Psoas muscle (tissue), 8 donors: ENCODE results near the gene RNF152. TPM values are rescaled to one million over a fixed set of nuclear protein-coding genes. Genes with fewer than 3 reads are reported as not detected.

Experiments used
- ATAC-seq, 4 donors: fragments of 200-7000 bp; cut with Tn5 transposase; one replicate each; pipeline ENCODE4 v1.9.1; 2020; ENCODE audit warnings: moderate library complexity in 3 of 4, mild to moderate bottlenecking in 2 of 4
- DNase-seq, 2 donors: peaks; one replicate each; pipeline ENCODE4 v3.0.0-alpha.2; 2020
- H3K27ac ChIP-seq: fragments of 200-600 bp; one replicate; pipeline ENCODE4 v1.8.0; 2022
- H3K27me3 ChIP-seq, 3 donors: fragments of 200-600 bp in 1 of 3; one replicate each; pipeline versions ENCODE4 v1.6.1 to v1.8.0; 2013 to 2022; ENCODE audit warnings: low read length in 2 of 3, mild to moderate bottlenecking in 2 of 3, moderate library complexity in 1 of 3; ENCODE audit not compliant: insufficient read depth in 3 of 3
- H3K36me3 ChIP-seq, 2 donors: fragments of 200-600 bp in 1 of 2; one replicate each; pipeline versions ENCODE4 v1.6.1 to v1.8.0; 2013 to 2022; ENCODE audit warnings: low read depth in 1 of 2, mild to moderate bottlenecking in 1 of 2, moderate library complexity in 1 of 2; ENCODE audit not compliant: insufficient read depth in 1 of 2
- H3K4me1 ChIP-seq: fragments of 200-600 bp; one replicate; pipeline ENCODE4 v1.8.0; 2022
- H3K4me3 ChIP-seq: fragments of 200-600 bp; one replicate; pipeline ENCODE4 v1.8.0; 2022; ENCODE audit warnings: mild to moderate bottlenecking
- H3K9me3 ChIP-seq: fragments of 200-600 bp; one replicate; pipeline ENCODE4 v1.8.0; 2022
- CTCF ChIP-seq: fragments of 200-600 bp; IDR thresholded peaks from one replicate; pipeline ENCODE4 v1.8.0; 2022; ENCODE audit warnings: antibody characterized with exemption
- WGBS, 3 donors: extraction: QIAGEN DNeasy Blood & Tissue Kit; methylation state at CpG; one replicate each; pipeline versions ENCODE4 v1.1.6 to v1.1.7; 2013; 5-methylcytosine and 5-hydroxymethylcytosine counted together
- intact Hi-C, 2 donors: fragments of 100-400 bp; cut with DNase I; formaldehyde crosslinking; loops; one replicate each; pipeline versions ENCODE4 v1.11.0 to v1.14.2; 2022
- polyA plus RNA-seq, 3 donors: library from polyadenylated mRNA; stranded (reverse); fragments of 200-250 nt; gene quantifications; one replicate each; pipeline ENCODE4 v1.2.3, GENCODE V29; 2013
- total RNA-seq, 4 donors: library from RNA; stranded (reverse); fragmentation: NEBNext Ultra II Directional in 2 of 4; extraction: Animal tissue kit (Norgen Biotek cat#: 25700) in 2 of 4; gene quantifications; one replicate each; pipeline versions ENCODE4 v1.2.1 to v1.2.4, GENCODE V29; 2021 to 2023
- donor health status: healthy with polysubstance abuse.
- donor health status: DM: no; HTN: no; CAD: no; lungs with moderate emphysema.
- donor health status: Bipolar disorder and iron deficiency.
- donor health status: healthy.
- donor health status: DM: yes; HTN: yes; CAD: no.
- donor health status: DM: no; HTN: no; CAD: no.
- donor health status: DM: no; HTN: no; CAD: no.
- donor health status: DM: yes; HTN: yes; CAD: no.

RNF152 gene
- total and polyA plus RNA-seq, 7 donors: 0.48 to 4.0 (median 2.5) TPM

- 81 to 85% (median 84%) methylated on average over 3 of the region's 3 CpGs for WGBS, 3 donors
- no peak for TF ChIP-seq CTCF
- Histone ChIP-seq H3K27ac (no peak overlapping the region), H3K4me1 (no peaks in the 10 kb centered on the region), H3K36me3 (no peaks in the 10 kb centered on the region), H3K27me3 (no peaks in the 10 kb centered on the region), H3K4me3 (no peak overlapping the region), H3K9me3 (no peaks in the 10 kb centered on the region)
- ATAC-seq (no peak), DNase-seq (no peak)
- intact Hi-C loops: no loop called here
Observed at GRCh38 chr18:61770279-61770678, 122.5 kb downstream of the RNF152 start.

- 88 to 91% (median 91%) methylated on average over 2 of the region's 2 CpGs for WGBS, 3 donors
- DNase-seq: no peak
Observed at GRCh38 chr18:61766266-61766884, 126.4 kb downstream of the RNF152 start.

GRCh38 chr18:61765097-61765496 lies 127.7 kb downstream of the RNF152 start:
- H3K9me3 ChIP-seq: no peaks in the 10 kb centered on the region
- no peak for TF ChIP-seq CTCF
- H3K27ac ChIP-seq: no peak overlapping the region
- no peak overlapping the region for H3K4me3 ChIP-seq
- no peaks in the 10 kb centered on the region for H3K4me1 ChIP-seq
- ATAC-seq: no peak
- no peaks in the 10 kb centered on the region for H3K27me3 ChIP-seq
- intact Hi-C loops: no loop called here
- no peak for DNase-seq
- H3K36me3 ChIP-seq: no peaks in the 10 kb centered on the region
- WGBS, 3 donors: 59 to 71% (median 64%) methylated on average over 6 of the region's 6 CpGs

More at GRCh38 chr18:61766266-61766884, 126.4 kb downstream of the RNF152 start:
- Histone ChIP-seq H3K27me3 (no peaks in the 10 kb centered on the region), H3K4me3 (no peak overlapping the region), H3K36me3 (no peaks in the 10 kb centered on the region), H3K9me3 (no peaks in the 10 kb centered on the region), H3K4me1 (no peaks in the 10 kb centered on the region), H3K27ac (no peak overlapping the region)
- TF ChIP-seq CTCF: no peak
- intact Hi-C loops: no loop called here
- no peak for ATAC-seq

GRCh38 chr18:61764381-61764780 lies 128.4 kb downstream of the RNF152 start:
- no peaks in the 10 kb centered on the region for H3K36me3 ChIP-seq
- no peak overlapping the region for H3K27ac ChIP-seq
- no peaks in the 10 kb centered on the region for H3K4me1 ChIP-seq
- DNase-seq: no peak
- ATAC-seq: no peak
- TF ChIP-seq CTCF: no peak
- 77 to 85% (median 80%) methylated on average over 2 of the region's 2 CpGs for WGBS, 3 donors
- H3K4me3 ChIP-seq: no peak overlapping the region
- H3K9me3 ChIP-seq: no peaks in the 10 kb centered on the region
- H3K27me3 ChIP-seq: no peaks in the 10 kb centered on the region
- intact Hi-C loops: no loop called here

- DNase-seq (no peak), ATAC-seq (no peak)
- H3K27me3 ChIP-seq: no peaks in the 10 kb centered on the region
- intact Hi-C loops: no loop called here
- no peak for TF ChIP-seq CTCF
- no peak overlapping the region for H3K4me3 ChIP-seq
- no peaks in the 10 kb centered on the region for H3K4me1 ChIP-seq
- no peaks in the 10 kb centered on the region for H3K9me3 ChIP-seq
- H3K27ac ChIP-seq: no peak overlapping the region
- H3K36me3 ChIP-seq: no peaks in the 10 kb centered on the region
Observed at GRCh38 chr18:61761875-61762274, 130.9 kb downstream of the RNF152 start.
